HG02571 (cell line): ENCODE data around the gene BLCAP.
A peak's percentile ranks its signal among the peaks of the same experiment; 100 is the strongest.
"Not testable (repeated sequence)": the region's sequence is repeated elsewhere in the genome, so short reads cannot be mapped to it uniquely, and the experiment has no call there.

ENCODE experiments used
- ATAC-seq: cut with Tn5 transposase; IDR thresholded peaks from one replicate; pipeline ENCODE4 v1.9.1; 2021; ENCODE audit warnings: mild to moderate bottlenecking, moderate library complexity; ENCODE audit not compliant: unreplicated experiment

Gene BLCAP

GRCh38 chr20:37558306-37558705 is 30.6 kb upstream of the BLCAP start:
- no peak for ATAC-seq

GRCh38 chr20:37556538-37556937 is 28.9 kb upstream of the BLCAP start:
- ATAC-seq: no peak

DNA sequence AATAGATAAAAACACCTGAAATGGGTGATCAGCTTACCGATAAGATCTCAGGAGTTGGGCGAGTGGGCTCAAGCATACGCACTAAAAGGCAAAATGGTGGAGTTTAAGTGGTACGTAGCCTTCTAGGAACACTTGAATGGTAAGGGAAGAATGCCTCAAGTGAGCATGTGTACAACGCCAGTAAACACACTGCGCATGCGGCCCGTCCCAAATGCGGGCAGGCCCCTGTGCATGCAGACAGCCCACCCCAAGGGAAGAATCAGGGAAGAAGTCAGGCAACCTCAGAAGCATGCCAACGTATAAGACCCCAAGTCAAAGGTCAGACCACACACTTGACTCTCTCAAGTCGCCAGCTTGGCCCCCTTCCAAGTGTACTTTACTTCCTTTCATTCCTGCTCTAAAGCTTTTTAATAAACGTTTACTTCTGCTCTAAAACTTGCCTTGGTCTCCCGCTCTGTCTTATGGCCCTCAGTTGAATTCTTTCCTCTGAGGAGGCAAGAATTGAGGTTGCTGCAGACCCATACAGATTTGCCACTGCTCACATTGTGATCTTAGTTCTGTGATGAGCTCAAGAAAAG is 27.1 kb upstream of the BLCAP start:
- ATAC-seq: not testable (repeated sequence)

- no peak for ATAC-seq
These were observed 24.7 kb upstream of the BLCAP start for GRCh38 chr20:37552415-37552814.

DNA sequence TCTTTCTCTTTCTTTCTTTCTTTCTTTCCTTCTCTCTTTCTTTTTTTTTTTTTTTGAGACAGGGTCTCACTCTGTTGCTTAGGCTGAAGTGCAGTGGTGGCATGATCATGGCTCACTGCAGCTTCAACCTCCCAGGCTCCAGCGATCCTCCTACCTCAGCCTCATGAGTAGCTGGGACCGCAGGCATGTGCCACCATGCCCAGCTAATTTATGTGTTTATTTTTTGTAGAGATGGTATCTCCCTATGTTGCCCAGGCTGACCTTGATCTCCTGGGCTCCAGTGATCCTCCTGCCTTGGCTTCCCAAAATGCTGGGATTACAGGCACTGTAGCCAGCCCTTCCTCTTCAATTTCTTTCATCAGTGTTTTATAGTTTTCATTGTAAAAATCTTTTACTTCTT is 24.0 kb upstream of the BLCAP start:
- not testable (repeated sequence) for ATAC-seq

DNA sequence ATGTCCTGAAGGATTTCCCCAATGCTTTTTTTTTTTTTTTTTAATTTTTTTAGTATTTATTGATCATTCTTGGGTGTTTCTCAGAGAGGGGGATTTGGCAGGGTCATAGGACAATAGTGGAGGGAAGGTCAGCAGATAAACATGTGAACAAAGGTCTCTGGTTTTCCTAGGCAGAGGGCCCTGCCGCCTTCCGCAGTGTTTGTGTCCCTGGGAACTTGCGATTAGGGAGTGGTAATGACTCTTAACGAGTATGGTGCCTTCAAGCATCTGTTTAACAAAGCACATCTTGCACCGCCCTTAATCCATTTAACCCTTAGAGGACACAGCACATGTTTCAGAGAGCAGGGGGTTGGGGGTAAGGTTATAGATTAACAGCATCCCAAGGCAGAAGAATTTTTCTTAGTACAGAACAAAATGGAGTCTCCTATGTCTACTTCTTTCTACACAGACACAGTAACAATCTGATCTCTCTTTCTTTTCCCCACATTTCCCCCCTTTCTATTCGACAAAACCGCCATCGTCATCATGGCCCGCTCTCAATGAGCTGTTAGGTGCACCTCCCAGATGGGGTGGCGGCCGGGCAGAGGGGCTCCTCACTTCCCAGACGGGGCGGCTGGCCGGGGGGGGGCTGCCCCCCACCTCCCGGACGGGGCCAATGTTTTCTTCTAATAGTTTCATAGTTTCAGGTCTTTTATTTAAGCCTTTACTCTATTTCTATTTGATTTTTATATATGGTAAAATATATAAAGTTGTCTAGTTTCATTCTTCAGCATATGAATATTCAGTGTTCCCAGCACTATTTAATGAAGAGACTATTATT is 22.6 kb upstream of the BLCAP start:
- ATAC-seq: not testable (repeated sequence)

GRCh38 chr20:37547912-37548311 is 20.2 kb upstream of the BLCAP start:
- no peak for ATAC-seq

GRCh38 chr20:37545516-37545915 is 17.8 kb upstream of the BLCAP start:
- no peak for ATAC-seq

- ATAC-seq: no peak
These were observed 16.7 kb upstream of the BLCAP start for GRCh38 chr20:37544386-37544785.

DNA sequence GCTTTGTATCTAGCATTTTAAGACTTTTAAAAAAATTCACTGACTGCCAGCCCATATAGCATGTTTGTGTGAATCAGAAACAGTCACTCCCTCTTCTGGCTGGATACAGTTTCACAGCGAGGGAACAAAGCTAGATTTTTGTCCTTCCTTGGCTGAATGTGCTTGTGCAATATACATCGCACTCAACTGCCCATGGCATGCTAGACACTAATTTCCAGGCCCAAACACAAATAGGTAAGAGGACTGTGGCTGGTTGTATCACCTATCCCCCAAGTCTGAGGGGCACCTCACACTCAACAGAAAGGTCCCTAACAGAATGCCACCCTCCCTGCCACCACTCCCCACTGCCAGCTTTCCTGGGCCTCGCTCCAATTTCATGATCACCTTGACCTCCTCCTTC is 16.2 kb upstream of the BLCAP start:
- ATAC-seq: no peak

DNA sequence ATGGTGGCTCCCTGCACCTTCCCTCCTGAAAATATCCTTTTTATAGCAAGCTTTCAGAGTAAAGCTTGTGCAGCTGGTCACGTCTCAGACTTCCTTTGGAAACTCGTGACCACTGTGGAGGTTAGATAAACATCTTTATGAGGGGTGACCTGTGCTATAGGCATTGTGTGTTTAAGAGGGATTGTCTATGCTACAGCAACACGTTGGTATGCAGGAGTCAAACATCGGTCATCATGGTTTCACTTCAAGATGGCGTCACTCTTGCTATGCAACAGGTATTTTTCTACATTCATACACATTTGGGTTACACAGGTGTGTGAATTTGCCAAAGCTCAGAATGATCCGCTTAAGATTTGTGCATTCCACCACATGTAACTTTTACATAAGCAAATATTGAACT is 14.6 kb upstream of the BLCAP start:
- no peak for ATAC-seq

- no peak for ATAC-seq
These were observed 13.7 kb upstream of the BLCAP start for GRCh38 chr20:37541326-37541725.

DNA sequence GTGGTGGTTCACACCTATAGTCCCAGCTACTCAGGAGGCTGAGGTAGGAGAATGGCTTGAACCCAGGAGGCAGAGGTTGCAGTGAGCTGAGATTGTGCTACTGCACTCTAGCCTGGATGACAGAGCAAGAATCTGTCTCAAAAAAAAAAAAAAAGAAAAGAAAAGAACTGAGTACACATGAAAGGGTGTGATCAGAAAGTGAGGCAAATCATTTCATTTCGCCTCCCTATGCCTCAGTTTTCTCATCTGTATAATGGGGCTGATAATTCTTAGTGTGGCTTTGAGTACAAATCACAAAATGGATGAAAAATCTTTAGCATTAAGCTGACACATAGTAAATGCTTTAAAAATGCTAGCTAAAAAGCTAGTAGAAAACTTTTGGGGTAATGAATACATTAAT is 13.2 kb upstream of the BLCAP start:
- ATAC-seq: not testable (repeated sequence)

GRCh38 chr20:37540001-37540400 is 12.3 kb upstream of the BLCAP start:
- no peak for ATAC-seq

- no peak for ATAC-seq
These were observed 11.7 kb upstream of the BLCAP start for GRCh38 chr20:37539424-37539823.

GRCh38 chr20:37538003-37538402 is 10.3 kb upstream of the BLCAP start:
- no peak for ATAC-seq

- ATAC-seq: no peak
These were observed 9.8 kb upstream of the BLCAP start for GRCh38 chr20:37537505-37537904.

- no peak for ATAC-seq
These were observed 7.9 kb upstream of the BLCAP start for GRCh38 chr20:37535443-37536132.

GRCh38 chr20:37534401-37535157 is 6.9 kb upstream of the BLCAP start:
- peak; percentile 60 for ATAC-seq

- ATAC-seq: no peak
These were observed 5.6 kb upstream of the BLCAP start for GRCh38 chr20:37533154-37533715.

DNA sequence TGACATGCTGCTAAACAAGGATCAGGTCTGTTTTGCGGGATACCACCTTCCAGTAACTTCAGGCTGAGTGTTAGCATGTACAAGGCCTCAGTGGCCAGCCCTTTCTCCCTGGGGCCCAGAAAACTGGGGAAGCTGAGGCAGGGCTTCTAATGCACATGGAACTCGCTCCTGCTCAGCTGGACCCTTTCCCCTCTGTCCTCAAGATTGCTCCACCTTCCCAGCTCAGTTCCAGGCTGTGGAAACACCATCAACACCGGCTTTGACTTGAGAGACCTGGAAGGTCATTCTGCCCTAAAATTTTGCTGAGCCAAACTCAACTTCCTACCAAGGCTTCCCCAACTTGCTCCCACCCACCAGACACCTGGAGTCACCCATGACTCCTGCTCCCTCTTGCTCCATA is 4.2 kb upstream of the BLCAP start:
- ATAC-seq: no peak
